PC-9 (cell line): ENCODE measurements around the gene CFH. TPM values are rescaled to one million over a fixed set of nuclear protein-coding genes. Genes with fewer than 3 reads are reported as not detected.
"Not testable (repeated sequence)": the region's sequence is repeated elsewhere in the genome, so short reads cannot be mapped to it uniquely, and the experiment has no call there.

Source experiments
- BruUV-seq: library from RNA; stranded (reverse); fragments of 400-500 nt; replicated peaks from 2 replicates; lab custom pipeline; 2021; lab: Mats Ljungman, UMichigan
- CTCF ChIA-PET: fragments of 300-600 bp; sonication (Branson Sonifier 250); formaldehyde crosslinking; loops from one replicate; lab custom pipeline; 2022; ENCODE audit warnings: antibody characterized with exemption; lab: Charles Lee
- POLR2A ChIA-PET: fragments of 300-600 bp; sonication (Branson Sonifier 250); formaldehyde crosslinking; loops from one replicate; lab custom pipeline; 2022; ENCODE audit warnings: antibody characterized with exemption; ENCODE audit not compliant: unreplicated experiment; lab: Charles Lee
- DNase-seq, 2 experiments: peaks; one replicate each; pipeline versions ENCODE4 v3.0.0 to v3.0.0-alpha.2; 2015 to 2022; ENCODE audit warnings: mixed read lengths in 1 of 2
- H2AFZ ChIP-seq: fragments of 200-600 bp; sonication (generic); 2 replicates; pipeline ENCODE4 v1.8.1; 2017; ENCODE audit warnings: antibody characterized with exemption
- H3F3A ChIP-seq: fragments of 200-600 bp; sonication (generic); 2 replicates; pipeline ENCODE4 v1.8.1; 2017; ENCODE audit warnings: antibody characterized with exemption, mild to moderate bottlenecking, low read depth; ENCODE audit not compliant: insufficient read depth
- H3K27ac ChIP-seq: fragments of 200-600 bp; sonication (generic); 2 replicates; pipeline ENCODE4 v1.6.1; 2016; ENCODE audit warnings: mixed run types
- H3K27me3 ChIP-seq: fragments of 200-600 bp; sonication (generic); 2 replicates; pipeline ENCODE4 v1.6.1; 2016; ENCODE audit warnings: low read depth, mixed run types; ENCODE audit not compliant: insufficient read depth
- H3K36me3 ChIP-seq: fragments of 200-600 bp; sonication (generic); 2 replicates; pipeline ENCODE4 v1.6.1; 2016; ENCODE audit warnings: low read depth, mixed run types
- H3K4me1 ChIP-seq: fragments of 200-600 bp; sonication (generic); replicated peaks from 2 replicates; pipeline ENCODE4 v1.6.1; 2016; ENCODE audit warnings: mixed run types; ENCODE audit not compliant: insufficient read depth
- H3K4me2 ChIP-seq: fragments of 200-600 bp; sonication (generic); 2 replicates; pipeline ENCODE4 v1.6.1; 2017; ENCODE audit warnings: mixed run types
- H3K4me3 ChIP-seq: fragments of 200-600 bp; sonication (generic); 2 replicates; pipeline ENCODE4 v1.6.1; 2016; ENCODE audit warnings: mixed run types
- H3K79me2 ChIP-seq: fragments of 200-600 bp; sonication (generic); 2 replicates; pipeline ENCODE4 v1.6.1; 2017; ENCODE audit warnings: low read depth, mixed run types
- H3K9me2 ChIP-seq: fragments of 200-600 bp; sonication (generic); 2 replicates; pipeline ENCODE4 v1.8.1; 2017; ENCODE audit warnings: mild to moderate bottlenecking; ENCODE audit not compliant: insufficient read depth
- H3K9me3 ChIP-seq: fragments of 200-600 bp; sonication (generic); 2 replicates; pipeline ENCODE4 v1.8.1; 2016; ENCODE audit warnings: low read depth; ENCODE audit not compliant: insufficient read depth
- H4K20me1 ChIP-seq: fragments of 200-600 bp; sonication (generic); 2 replicates; pipeline ENCODE4 v1.8.1; 2017; ENCODE audit not compliant: insufficient read depth
- CTCF ChIP-seq: fragments of 200-600 bp; sonication (generic); conservative IDR thresholded peaks from 2 replicates; pipeline ENCODE4 v1.6.1; 2017; ENCODE audit warnings: mixed run types, antibody characterized with exemption, mild to moderate bottlenecking, moderate library complexity
- EZH2 ChIP-seq: fragments of 200-600 bp; sonication (generic); IDR thresholded peaks from 2 replicates; pipeline ENCODE4 v1.8.0; 2017; ENCODE audit warnings: antibody characterized with exemption, low read depth
- intact Hi-C: fragments of 100-400 bp; cut with micrococcal nuclease; formaldehyde crosslinking; loops from one replicate; pipeline ENCODE4 v1.10.0; 2022; ENCODE audit not compliant: unreplicated experiment
- total RNA-seq: library from RNA; stranded (reverse); gene quantifications from 2 replicates; pipeline ENCODE4 v1.2.3, GENCODE V29; 2021

CFH gene
- total RNA-seq, 1 experiment from 2014 or later: 3.8 TPM

GRCh38 chr1:196779093-196779492, 127.2 kb downstream of the CFH start:
- no peaks in the 10 kb centered on the region for H3K27me3 ChIP-seq
- CTCF ChIA-PET: no interaction called here
- DNase-seq: no peak
- H3K4me2 ChIP-seq: no peak overlapping the region
- intact Hi-C loops: no loop called here
- H3K9me3 ChIP-seq: 0 out of 2 replicates have a peak, but pooled peaks cover 4% of the 10 kb centered on the region
- H3K36me3 ChIP-seq: no peaks in the 10 kb centered on the region
- H3K79me2 ChIP-seq: no peaks in the 10 kb centered on the region
- POLR2A ChIA-PET: no interaction called here
- H3K27ac ChIP-seq: no peak overlapping the region
- no peaks in the 10 kb centered on the region for H3F3A ChIP-seq
- no TSS peak for BruUV-seq
- TF ChIP-seq CTCF (0 out of 2 replicates have a peak, but pooled peaks have one; percentile 26), EZH2 (no peak)
- H4K20me1 ChIP-seq: no peaks in the 10 kb centered on the region
- no peak overlapping the region for H2AFZ ChIP-seq
- no peaks in the 10 kb centered on the region for H3K4me1 ChIP-seq
- H3K9me2 ChIP-seq: no peaks in the 10 kb centered on the region
- H3K4me3 ChIP-seq: no peak overlapping the region

GRCh38 chr1:196791252-196791651, 139.4 kb downstream of the CFH start:
- H3K27ac ChIP-seq, POLR2A ChIA-PET, H3K9me3 ChIP-seq, H2AFZ ChIP-seq, CTCF ChIA-PET, H3K4me2 ChIP-seq, H3K4me3 ChIP-seq, H3K27me3 ChIP-seq, H3K36me3 ChIP-seq, H3K4me1 ChIP-seq, H3F3A ChIP-seq, DNase-seq, H4K20me1 ChIP-seq, H3K9me2 ChIP-seq, H3K79me2 ChIP-seq, BruUV-seq, intact Hi-C loops: not testable (repeated sequence)

GRCh38 chr1:196794103-196794502, 142.3 kb downstream of the CFH start:
- DNase-seq, H3K9me2 ChIP-seq, intact Hi-C loops, H3K9me3 ChIP-seq, H3K27me3 ChIP-seq, H3K4me1 ChIP-seq, H3K79me2 ChIP-seq, H3K4me2 ChIP-seq, POLR2A ChIA-PET, H3F3A ChIP-seq, H3K4me3 ChIP-seq, H3K36me3 ChIP-seq, H4K20me1 ChIP-seq, H2AFZ ChIP-seq, H3K27ac ChIP-seq, BruUV-seq, CTCF ChIA-PET: not testable (repeated sequence)

Other genes starting within 250 kb of the CFH start
- 0.53 and 0.90 TPM in 2 replicates for gene KCNT2, start 43.6 kb upstream of the CFH start, total RNA-seq
- 0.28 TPM in 1 of 2 replicates, not detected in the other for gene CFHR3, start 122.8 kb downstream of the CFH start, total RNA-seq
- 0.81 TPM in 1 of 2 replicates, not detected in the other for gene CFHR1, start 167.7 kb downstream of the CFH start, total RNA-seq
- not detected in 2 replicates for gene CFHR4, start 236.0 kb downstream of the CFH start, total RNA-seq